ENCODE results near the gene XKRX.

Gene XKRX
- total RNA-seq = 0 to 0.32 (median 0.09) reads per million in 18 experiments

DNA sequence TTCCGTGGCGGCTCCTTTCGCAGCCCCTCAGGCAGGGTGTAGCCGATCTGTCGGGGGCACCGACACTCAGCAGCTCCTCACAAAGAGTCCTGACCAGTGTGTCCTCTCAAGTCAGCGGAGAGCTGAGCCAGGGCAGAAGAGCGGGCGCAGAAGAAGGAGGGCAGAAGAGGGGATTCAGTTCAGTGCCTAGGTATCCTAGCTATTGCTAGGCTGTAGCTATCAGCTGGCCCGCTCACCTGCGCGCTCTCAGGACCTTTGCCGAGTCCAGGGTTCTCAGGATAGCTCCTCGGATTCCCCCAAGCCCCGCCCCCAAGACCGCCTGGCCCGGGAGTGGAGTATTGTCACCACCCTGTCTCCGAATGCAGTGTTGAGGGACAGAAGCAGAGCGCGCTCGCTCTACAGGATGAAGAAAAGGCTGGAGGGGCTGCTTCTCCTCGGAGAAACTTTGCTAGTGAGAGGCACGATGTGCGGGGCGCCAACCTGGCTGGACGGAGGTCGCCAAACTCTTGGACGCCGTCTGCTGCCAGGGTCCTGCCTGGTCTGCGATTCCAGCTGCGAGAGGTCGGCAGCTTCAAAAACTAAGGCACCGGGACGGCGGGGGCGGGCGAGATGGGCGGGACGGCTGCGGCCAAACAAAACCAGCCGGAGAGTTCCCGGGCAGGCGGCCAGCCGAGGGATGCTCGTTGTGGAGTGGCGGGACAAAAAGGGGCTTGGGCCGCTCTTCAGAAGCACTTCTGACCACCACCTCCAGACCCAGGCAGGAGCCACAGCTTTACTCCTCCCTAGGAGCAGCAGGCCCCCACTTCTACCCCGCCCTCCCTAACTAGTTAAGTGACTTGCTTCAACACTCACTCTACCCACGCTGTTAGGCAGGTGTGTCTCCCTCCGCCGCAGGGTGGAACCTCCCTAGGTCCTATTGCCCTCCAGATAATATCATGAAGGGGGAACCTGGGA is at the start of gene XKRX:
XKRX (minus strand) TSS at position 258 of the 954 bp plus-strand sequence. CDS start 613 bp downstream, outside the sequence.
- DNase-seq = no peak

DNA sequence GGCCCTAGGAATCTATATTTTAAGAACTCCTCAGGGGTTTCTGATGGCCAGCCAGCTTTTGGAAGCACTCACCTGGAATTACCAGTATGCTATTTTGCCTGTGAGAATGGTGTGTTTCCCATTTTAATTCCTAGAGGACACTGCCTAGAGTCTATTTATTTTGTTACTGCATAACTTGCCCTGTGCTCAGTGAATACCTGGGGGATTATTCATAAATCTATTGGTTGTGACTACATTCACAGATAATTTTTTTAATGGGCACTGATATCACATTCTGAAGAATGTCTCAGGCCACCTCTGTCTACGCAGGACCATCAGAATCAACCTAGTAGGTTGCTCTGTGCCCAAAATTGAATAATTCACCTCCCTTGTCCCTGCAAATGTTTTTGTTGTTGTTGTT is 47.5 kb upstream of the XKRX start:
- DNase-seq = no peak

DNA sequence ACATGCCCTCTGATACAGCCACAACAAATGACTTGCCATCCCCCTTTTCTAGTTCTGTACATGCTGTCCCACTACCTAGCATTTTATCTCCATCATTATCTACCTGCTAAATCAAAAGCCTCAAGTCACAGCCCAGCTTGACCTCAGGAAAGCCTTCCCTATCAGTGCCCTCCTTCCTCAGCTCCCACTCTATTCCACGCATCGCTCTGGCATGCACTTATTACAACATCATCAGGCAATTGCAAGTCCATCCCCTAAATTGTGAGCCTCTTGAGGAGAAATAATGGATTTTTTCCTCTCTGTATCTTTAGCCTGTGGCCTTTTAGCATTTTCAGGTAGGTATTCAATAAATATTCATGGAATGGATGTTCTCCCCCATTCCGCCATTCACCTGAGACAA is 46.5 kb upstream of the XKRX start:
- DNase-seq = no peak

DNA sequence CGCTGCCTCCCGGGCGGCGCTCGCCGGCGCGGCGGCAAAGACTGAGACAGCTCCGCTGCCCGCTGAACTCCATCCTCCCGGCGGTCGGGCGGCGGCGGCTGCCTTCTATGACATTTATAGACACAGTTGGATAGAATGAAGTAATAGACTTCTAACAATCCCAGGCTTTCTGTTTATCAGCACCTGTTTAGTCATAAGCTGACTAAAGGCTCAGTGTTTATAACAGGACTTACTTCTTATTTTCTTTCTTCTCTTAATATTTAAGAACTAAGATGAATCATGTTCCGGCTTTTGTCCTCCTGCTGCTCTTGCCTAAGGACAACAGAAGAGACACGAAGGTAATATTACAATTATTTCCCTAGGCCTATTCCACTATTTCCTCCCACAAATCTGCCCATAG is 44.7 kb upstream of the XKRX start:
- DNase-seq = no peak

DNA sequence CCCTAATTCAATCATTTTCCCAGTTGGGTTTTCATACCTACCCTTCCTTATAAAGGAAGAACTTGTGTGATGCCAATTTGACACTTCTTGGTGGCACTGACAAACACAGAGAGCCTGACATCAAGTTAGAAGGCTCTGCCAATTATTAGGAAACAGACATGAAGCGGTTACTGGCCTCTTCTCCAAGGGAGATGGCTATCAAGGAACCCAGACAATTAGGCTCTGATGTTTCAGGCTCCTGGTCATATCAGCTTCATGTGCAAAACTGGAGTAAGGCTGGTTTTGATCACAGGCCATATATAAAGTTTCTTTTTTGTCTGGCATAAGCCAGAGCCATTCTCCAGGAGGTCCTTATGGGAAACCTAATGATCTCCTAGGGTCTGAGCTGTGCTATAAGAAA is 41.2 kb upstream of the XKRX start:
- no peak for DNase-seq

DNA sequence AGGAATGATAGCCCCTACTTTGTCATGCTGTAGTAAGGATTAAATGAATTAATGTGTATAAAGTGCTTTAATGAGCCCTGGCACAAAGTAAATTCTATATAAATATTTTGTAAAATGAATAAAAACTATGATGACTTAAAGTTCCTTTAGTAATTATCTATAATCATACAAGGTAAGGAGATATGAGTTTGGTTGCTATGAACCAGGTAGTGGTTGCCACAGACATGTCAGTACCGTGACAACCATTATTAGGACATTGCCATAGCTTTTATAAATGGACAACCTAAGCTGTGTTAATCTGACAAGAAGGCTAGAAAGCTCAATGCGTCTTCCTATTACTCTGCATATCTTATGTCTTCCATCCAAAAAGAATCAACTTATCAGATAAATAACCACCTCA is 40.7 kb upstream of the XKRX start, which contains the start of gene ARL13A:
ARL13A (plus strand) TSS at position 301 of the 400 bp plus-strand sequence. CDS start 3,982 bp downstream, outside the sequence.
- DNase-seq = no peak

DNA sequence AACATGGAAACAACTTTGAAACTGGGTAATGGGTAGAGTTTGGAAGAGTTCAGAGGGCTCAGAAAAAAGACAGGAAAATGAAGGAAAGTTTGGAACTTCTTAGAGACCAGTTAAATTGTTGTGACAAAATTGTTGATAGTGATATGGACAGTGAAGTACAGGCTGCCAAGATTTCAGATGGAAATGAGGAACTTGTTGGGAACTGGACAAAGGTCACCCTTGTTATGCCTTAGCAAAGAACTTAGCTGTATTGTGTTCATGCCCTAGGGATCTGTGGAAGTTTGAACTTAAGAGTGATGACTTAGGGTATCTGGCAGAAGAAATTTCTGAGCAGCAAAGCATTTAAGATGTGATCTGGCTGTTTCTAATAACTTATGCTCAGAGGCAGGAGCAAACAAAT is 35.6 kb upstream of the XKRX start:
- DNase-seq = no peak

DNA sequence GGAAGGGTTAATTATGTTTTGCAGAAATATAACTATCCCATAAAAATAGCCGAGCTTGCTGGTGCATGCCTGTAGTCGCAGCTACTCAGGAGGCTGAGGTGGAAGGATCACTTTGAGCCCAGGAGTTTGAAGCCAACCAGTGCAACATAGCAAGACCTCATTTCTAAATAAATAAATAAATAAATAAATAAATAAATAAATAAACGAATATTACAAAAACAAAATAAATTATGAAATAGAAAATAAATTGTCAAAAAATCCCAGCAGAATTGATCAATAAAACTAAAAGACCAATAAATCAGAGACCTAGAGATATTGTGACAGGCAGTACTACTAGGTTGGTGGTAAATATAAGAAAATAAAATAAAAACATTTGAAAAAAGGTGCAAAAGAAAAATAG is 34.1 kb upstream of the XKRX start:
- no peak for DNase-seq

DNA sequence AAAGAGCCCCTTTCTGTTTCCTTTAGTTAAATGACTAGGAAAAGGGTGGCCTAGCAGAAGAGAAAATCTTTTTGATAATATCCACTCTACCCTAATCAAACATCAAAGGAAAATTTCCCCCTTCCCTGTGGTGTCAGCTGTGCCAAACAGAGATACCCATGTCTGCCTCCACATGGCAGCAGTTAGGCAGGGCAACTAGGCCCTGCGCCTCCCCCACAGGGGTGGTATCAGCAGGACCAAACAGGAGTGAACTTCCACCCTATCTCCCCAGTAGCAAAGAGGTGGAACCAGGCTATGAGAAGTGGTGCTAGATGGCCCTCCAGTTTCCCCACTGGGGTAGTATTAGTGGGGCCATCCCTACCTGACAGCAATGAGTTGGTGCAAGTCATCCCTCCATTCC is 19.8 kb upstream of the XKRX start:
- DNase-seq = no peak

DNA sequence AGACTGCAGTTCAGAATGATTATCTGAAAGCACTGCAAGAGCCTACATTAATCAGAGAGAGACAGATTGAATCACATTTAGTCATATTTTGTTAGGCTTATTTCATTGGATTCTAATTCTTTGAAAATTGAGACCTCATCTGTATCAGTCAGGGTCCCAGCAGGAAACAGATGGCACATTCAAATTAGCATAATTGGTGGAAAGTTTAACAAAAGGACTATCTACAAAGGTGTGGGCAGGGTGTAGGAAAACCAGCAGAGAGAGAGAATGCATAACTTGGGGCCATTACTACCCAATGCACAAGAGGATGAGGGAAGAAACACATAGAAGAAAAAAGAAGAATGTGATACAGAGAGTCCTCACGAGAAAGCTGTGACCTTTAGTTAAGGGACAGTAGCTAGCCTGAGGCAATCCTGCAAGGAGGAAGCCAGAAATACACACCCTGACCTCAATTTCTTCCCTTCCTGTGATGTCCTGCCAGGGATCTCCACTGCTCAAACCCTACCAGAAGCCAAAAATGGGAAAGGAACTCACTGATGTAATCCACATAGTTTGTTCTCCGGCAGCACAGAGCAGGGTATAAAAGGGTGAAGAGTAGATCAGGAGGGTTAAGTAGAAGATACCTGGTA is 17.7 kb upstream of the XKRX start:
- no peak for DNase-seq

DNA sequence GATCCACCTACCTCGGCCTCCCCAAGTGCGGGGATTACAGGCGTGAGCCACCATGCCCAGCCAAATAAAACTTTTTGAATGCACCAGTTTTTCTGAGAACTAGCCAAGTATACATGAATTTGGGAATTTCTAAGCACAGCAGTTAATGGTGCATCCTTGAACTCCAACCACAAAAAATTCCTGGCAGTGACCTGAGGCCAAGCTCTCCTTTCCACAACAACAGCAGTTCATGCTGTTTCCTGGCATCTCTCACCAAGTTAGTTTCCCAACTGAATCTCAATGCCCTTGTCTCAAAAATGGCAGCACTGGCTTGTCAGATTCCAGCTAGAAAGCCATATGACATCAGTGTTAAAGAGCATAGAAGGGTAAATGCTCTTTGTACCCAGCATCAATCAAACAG is 15.9 kb upstream of the XKRX start:
- no peak for DNase-seq

DNA sequence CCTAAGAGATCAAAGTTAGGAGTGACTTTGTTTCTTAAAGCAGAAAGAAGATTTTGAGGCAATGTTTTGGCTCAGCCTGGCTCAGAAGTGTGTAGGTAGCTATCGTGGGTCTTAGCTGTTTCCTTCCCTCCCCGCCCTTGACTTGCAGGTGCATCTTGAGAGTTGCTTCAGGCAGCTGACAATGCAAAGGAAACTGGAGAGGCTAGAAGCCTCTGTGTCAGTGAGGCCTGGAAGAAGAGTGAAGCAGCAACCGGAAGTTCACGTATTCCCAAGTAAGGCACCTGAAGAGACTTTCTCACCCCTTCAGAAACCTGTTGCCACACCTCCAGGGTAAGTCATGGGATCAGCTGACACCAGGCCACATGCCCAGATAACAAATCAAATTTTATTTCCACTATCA is 10.6 kb upstream of the XKRX start:
- DNase-seq = no peak

DNA sequence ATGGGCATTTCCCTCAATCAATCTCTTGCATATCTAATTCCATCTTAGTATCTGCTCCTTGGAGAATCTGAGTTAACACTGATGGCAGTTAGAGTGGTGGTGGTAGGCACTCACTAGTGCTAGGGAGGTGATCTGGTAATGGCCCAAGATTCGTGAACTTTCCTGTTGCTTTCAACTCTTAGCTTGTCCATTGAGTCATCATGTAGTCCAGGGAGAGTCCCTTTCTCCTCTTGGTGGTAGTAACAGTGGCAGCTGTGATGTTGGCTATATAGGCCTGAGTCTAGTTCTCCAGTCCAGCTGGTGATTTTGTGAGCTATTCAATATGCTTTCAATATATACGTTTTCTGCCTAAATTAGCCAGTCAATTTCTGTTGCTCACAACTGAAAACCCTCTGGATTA is 7.0 kb upstream of the XKRX start:
- DNase-seq = no peak

DNA sequence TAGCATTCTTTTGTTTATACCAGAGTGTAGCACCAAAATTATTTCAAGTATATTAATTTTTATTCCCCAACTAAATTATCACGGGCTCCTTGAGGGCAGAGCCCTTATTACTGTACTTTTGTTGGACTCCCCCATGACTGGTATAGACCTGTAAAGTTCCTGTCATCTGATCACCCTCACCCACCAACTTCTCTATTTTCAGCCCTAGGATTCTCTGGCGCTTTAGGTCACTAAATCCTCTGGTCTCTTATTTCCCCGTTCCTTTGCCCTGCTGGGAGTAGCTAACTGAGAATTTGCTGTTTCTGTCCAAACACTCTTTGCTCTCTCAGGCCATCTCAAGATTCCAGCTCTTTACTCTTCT is 3.2 kb upstream of the XKRX start:
- peak in 1 of 2 donors; percentile 18 for DNase-seq

DNA sequence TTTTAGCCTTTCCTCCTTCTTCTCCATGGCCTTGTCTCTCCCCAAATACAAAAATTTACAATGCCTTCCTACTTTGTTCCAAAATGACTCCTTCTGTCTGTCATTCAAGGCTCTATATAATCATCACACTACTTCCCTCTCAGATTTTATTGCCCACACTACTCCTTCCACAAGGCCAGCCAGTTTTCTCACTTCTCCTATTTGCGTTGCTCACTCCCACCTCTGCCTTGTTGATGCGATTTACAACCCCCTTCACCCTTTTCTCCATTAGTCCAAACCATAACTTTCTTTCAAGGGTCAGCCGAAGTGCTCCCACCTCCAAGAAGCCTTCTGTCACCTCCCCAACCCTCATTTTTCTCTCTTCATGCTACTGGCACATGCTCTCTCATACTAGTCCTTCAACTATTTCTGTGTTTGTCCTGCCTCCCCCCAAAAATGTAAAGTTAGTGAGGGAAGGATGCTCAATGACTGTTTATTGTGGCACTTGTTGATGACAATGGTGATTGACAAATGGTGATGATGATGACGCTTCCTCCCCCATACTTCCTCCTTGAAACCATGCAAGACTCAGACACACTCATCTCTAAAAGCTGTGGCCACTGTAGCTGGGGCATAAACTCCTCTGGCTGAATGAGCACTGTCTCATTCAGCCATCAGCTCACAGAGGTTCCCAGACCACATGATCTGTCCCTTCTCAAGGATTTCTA is 2.7 kb upstream of the XKRX start:
- DNase-seq = peak; percentile 7 to 52

DNA sequence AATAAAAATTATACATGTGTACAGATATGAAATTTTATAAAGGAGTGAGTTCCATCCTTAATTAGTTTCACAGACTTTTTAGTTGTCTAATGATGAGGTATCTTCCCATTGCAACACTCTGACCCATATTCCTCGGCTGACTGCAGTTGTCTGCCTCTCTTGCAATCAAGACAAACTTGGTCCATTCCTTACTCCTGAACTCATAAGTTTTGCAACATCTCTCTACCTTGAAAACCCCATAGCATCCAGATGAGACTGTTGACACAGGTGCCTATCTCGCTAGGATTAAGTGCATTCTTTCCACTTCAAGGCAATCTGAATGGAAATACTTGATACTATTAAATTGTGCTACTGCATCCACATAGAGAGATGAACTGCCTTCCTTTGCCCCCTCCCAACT is 2.3 kb downstream of the XKRX start:
- no peak for DNase-seq

DNA sequence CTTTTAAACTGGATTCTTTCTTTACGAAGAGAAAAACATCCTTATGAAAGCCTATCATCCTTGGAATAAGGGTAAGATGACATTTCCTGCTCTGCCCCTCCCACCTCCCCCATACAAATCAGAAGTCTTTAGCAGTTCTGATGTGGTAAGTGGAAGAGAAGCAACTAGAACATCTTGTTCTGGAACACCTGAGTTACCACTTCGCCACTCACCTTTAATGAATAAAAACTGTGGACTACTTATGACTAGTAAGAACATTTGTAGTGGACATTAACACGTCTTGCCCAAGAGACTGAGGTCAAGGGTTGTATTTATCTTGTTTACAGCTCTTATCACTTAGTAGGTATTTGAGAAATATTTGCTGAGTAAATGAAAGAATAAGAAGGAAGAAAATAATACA is 4.3 kb downstream of the XKRX start:
- DNase-seq = no peak

DNA sequence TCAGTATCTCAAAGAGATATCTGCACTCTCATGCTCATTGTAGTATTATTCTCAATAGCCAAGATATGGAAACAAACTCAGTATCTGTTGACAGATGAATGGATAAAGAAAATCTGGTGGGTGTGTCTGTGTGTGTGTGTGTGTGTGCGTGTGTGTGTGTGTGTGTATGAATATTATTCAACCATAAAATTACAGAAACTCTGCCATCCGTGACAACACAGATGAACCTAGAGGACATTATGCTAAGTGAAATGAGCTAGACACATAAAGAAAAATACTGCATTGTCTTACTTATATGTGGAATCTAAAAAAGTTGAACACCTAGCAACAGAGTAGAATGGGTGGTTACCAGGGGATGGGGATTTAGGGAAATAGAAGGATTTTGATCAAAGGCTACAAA is 13.2 kb downstream of the XKRX start:
- no peak for DNase-seq

DNA sequence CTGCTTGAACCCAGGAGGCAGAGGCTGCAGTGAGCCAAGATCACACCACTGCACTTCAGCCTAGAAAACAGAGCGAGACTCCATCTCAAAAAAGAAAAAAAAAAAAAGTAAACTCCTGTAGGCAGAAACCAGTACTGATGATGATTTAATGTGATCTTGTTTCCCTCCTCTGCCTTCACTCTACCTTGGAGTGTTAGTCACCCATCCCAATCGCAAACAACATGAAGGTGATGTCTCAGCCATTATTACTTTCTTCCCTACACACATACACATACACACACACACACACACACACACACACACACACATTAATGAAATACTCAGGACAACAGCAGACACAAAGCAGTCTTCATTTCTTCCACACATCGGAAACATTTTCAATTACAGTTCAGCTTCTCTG is 15.6 kb downstream of the XKRX start:
- DNase-seq = no peak

DNA sequence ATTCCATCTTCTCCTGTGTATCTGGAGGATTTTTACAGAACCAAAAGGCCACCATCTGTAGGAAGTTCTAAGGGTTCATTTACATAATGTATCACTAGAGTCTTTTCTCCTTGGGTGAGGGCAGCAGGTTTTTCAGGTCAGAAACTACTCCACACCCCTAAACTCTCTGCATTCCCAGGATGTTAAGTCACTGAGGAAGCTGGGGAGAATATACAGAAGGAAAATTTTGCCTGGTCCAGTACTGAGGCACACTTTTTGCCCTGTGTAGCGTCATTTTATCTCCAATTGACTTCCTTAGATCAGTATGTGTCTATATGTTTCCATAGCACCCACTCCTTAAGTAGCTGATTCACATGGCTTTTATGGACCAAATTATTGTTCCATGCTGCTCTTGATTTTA is 17.0 kb downstream of the XKRX start:
- no peak for DNase-seq

DNA sequence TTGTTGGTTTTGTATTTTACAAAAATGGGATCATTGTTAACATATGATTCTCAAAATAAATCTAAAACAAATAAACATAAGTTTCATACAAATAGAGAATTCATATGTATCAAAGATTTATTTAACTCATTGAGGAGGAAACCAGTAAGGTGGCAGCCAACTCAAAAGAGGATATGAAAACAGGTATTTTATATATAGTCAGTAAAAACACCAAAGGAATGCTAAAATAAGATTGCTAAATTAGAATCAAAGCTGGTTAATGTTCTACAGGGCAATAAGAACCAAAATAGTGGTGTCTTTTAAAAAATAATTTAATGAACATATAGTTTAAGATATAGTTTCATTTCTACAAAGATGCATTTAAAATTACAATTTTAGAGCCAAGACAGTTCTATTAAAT is 23.1 kb downstream of the XKRX start:
- DNase-seq = no peak

DNA sequence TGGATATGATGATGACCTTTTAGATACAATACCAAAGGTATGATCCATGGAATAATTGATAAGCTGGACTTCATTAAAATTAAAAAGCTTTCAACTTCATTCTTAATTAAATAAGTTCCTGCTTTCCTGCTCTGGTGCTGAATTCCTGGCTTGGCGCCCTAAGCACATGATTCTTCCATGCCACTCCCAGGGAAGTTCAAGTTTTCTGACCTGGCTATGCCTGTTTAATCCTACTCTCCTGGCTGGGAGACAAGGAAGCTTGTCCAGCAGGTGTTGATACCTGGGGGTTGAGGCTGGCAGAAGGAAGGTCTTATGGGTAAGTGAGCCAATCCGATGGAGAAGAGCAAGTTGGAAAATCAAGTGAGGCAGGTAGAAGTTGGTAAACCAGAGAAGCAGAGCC is 24.3 kb downstream of the XKRX start:
- no peak for DNase-seq

DNA sequence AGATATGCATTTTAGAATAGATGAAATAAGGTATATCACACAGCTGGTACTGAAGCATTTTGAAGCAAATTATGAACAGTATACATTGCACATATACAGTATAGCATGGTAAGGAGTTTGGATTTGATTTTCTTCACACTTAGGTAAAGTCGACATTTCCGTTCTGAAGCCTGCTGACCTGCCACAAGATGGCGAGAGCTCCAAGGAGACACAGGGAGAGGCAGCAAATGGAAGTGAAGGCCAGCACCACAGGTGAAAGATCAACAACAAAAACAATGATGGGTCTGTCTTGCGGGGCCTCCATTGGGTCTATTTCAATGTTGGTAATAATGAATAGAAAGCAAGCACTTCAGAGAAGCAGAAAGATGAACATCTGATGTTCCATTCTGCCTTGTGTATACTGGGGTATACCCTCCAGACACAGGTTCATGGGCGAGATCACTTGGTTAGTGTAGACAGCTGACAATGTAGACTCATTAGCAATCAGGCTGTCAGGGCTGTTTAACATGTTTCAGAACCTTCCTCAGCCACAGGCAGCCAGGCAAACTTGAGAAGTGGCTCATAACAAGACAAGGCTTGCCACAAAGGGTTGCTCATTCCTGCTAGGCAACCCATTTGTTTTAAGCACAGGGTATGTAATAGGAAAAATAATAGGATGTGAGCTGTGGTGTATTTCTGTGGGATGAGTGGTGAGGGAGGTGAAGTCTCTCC is 33.2 kb downstream of the XKRX start:
- DNase-seq = peak in 1 of 2 donors; percentile 2
